HG02759 (cell line): ENCODE results near the gene RAMP2.

Source experiments
- ATAC-seq: cut with Tn5 transposase; IDR thresholded peaks from one replicate; pipeline ENCODE4 v1.9.1; 2021; ENCODE audit warnings: mild to moderate bottlenecking, moderate library complexity; ENCODE audit not compliant: unreplicated experiment

Gene RAMP2

DNA sequence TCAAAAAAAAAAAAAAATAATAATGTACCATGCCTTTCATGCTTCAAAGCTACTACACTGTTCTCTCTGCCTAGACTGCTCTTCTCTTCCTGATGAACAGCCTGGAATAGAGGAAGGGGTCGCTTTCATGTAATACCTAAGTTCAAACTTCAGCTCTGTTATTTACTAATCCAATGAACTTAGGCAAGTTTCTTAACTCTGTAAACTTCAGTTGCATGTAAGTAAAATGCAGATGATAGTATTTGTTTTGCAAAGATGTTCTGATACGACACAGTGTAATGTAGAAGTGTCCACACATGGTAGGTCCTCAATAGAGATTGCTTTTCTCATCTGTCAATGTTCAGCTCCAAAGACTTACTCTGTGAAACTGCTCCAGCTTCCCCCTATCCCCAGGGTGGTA, 30.9 kb downstream of the RAMP2 start:
- ATAC-seq, result no peak

DNA sequence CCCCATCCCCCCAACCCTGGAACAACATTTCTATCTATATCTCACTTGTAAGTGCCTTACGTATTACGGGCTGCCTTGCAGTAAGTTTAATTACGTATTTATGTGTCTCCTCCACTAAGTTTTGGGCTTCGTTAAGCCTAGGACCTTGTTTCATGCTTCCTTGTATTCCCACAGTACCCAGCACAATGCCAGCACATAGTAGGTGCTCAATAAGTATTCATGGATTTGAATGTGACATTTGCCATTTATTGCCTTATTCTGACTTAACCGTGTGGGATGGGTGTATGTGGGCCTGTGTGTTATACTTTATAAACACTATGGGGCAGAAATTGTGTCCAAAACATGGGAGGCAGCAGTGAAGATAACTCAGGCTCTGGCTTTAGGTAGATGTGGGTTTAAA, 31.5 kb downstream of the RAMP2 start:
- no peak for ATAC-seq

- no peak for ATAC-seq
These were observed 34.0 kb downstream of the RAMP2 start for GRCh38 chr17:42795061-42795460.

DNA sequence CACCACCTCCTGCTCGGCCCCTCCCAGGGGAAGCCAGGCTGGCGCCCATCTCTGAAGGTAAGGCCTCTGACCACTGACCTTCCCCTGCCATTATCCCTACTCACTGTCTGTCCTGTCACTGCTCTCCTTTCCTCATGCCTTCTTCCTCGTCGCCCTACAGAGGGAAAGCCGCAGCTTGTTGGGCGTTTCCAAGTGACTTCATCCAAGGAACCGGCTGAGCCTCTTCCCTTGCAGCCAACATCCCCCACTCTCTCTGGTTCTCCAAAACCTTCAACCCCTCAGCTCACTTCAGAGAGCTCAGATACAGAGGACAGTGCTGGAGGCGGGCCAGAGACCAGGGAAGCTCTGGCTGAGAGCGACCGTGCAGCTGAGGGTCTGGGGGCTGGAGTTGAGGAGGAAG, 34.4 kb downstream of the RAMP2 start:
- no peak for ATAC-seq

GRCh38 chr17:42796066-42796758, 35.2 kb downstream of the RAMP2 start:
- no peak for ATAC-seq

DNA sequence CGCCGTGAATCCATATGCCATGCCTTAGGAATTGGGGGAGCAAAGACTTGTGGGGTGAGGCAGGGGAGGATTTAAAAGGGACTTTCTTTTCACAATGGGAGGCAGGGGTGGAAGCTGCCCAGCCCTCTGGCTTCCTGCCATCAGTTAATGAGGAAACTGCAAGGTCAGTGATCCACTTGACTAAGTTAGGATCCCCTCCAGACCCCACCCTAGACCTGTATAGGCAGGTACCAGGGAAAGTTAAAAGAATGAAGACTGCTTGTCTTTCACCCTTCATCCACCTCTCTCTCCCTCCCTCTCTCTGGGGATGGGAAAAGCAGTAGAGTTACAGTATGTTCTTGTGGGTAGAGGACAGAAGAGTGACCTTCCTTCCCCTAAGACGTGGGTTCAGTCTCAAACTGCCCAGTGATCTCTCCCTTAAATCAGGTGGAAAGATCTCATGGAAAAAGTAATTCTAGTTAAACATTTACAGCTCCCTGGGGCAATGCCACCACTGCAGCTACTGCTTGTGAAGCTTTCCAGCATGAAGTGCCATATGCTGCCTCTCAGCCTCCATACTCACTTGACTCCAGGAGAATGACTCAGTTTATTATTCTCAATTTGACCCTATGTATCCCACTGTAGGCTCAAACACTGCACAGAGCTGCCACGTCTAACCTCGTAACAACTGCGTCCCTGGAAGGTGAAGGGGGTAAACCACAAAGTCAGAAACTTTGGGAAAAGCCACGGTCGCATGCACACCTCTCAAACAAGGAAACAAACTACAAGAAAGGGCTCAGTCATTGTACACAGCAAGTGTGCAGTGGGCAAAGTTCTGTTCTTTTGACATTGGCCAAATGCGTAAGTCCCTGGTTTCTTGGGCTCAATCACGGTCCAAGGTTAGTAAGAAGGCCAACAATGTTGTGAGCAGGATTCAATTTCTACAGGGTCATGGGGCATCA, 36.3 kb downstream of the RAMP2 start:
- no peak for ATAC-seq

DNA sequence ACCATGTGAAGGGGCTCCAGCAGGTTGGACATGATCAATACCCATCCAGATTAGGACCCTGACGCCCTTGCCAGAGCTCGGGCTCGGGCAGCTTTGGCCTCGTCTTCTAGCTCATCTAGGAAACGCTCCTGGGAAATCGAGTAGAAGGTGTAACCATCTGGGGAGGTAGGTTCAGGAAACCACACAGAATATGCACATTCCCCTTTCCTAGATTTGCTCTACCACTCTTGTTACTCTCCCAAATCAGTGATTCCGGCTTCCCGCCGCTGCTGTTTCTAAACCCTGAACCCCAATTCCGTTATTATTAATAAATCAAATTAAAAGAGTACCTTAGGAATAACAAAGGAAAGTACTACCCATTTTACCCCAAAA, 37.0 kb downstream of the RAMP2 start:
- ATAC-seq, result no peak

GRCh38 chr17:42798383-42799380, 37.7 kb downstream of the RAMP2 start, which contains the start of the genes CNTD1 and COA3:
Gene CNTD1, plus strand, starts transcription at chr17:42798861. Its CDS starts 207 bp downstream, at chr17:42799068.
Gene COA3, minus strand, starts transcription at chr17:42798704. Its CDS starts 23 bp downstream, at chr17:42798681.
- peak; percentile 83 for ATAC-seq

DNA sequence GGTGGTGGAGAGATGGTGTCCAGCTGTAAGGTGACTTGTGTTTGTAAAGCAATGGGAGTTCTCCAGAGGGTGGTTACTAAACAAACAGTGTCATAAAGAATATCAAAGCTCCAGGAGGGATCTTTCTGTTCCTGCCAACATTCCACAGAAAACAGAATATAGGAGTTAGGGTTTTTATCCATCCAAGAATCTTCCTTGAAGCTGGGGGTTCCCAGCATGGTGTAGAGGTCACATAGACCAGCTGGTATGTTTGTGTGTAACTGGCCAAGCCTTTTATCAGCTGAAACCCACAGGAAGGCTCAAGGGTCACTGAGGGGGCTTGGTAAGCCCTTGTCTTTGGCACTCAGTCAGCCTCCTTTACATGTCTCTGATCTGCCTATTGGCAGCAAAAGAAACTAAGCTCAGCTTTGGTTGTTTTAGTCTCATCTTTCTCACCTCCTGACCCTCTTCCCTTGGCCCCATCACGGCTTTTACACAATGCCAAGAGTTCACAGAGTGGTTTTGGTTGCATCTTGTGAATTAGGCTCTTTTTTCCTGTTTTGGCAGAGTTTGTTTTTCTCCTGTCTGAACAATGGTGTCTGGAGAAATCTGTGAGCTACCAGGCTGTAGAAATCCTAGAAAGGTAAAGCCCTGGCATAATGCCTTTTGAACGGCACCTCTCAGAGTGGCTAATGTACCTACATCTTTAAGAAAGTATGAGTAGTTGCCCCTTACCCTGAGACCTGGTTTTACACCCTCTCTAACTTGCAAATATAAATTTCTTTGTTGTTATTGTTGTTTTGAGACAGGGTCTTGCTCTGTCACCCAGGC, 42.3 kb downstream of the RAMP2 start:
- no peak for ATAC-seq

DNA sequence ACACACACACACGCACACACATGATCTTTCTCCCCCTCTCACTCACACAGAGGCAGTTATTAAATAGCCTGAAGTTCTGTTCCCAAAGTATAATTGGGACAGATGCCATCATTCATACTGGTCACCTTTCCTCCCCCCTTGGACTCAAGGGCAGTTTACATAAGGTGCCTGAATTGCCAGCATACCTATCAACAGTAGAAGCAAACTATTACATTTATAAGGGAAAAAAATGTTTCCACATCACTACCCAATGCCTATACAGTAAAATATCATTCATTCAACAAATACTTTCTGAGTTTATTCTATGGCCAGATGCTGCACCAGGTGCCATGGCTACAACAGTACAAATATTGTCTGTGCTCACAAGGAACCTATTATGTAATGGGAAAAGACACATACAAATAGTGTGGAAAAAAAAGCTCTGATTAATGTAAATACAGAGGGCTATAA, 43.9 kb downstream of the RAMP2 start:
- ATAC-seq, result no peak

- no peak for ATAC-seq
These were observed 45.2 kb downstream of the RAMP2 start for GRCh38 chr17:42806249-42806648.

DNA sequence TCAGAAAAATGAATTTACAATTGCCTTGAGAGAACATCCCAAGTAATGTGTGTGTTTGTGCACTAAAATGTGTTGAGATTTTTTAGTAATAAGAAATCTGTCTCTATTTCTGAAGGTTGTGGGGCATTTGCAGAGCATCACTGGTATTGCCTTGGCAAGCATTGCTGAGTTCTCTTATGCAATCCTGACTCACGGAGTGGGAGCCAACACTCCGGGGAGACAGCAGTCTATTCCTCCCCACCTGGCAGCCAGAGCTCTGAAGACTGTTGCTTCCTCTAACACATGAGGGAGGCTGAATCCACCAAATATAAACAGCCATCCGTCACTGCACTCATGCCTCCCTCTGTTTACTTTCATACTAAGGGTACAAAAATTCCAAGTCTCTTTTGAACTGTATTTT, 48.2 kb downstream of the RAMP2 start:
- ATAC-seq, result no peak
